GM19025 (cell line): ENCODE data around the gene WFIKKN1.

Source experiments
- ATAC-seq: cut with Tn5 transposase; IDR thresholded peaks from one replicate; pipeline ENCODE4 v1.9.1; 2021; ENCODE audit warnings: mild to moderate bottlenecking, low read depth, moderate library complexity; ENCODE audit not compliant: unreplicated experiment

Gene WFIKKN1

DNA sequence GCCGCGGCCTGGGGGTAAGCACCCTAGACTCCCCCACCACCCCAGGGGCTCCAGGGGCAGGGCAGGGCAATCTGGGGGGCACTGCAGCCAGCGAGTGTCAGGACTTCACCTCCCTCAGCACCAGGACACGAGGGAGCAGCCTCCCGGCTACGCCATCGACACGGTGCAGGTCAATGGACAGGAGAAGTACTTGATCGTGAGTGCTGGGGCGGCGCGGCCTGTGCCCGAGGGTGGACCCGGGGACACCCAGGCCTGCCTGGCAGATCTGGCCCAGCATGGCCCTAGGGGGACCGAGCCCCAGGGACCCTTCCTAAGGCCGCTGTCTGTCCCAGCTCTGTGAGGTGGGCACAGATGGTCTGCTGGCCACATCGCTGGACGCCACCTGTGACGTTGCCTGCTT, 41.6 kb downstream of the WFIKKN1 start:
- no peak for ATAC-seq

DNA sequence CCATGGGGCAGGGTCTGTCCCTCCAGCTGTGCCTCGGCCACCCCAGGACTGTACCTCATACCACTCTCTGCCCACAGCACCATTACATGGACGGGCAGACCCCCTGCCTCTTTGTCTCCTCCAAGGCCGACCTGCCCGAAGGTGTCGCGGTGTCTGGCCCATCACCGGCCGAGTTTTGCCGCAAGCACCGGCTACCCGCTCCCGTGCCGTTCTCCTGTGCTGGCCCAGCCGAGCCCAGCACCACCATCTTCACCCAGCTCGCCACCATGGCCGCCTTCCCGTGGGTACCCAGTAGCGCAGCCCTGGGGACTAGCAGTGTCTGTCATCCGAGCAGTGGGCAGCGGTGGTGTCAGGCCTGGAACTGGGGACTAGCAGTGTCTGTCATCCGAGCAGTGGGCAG, 42.1 kb downstream of the WFIKKN1 start:
- no peak for ATAC-seq

DNA sequence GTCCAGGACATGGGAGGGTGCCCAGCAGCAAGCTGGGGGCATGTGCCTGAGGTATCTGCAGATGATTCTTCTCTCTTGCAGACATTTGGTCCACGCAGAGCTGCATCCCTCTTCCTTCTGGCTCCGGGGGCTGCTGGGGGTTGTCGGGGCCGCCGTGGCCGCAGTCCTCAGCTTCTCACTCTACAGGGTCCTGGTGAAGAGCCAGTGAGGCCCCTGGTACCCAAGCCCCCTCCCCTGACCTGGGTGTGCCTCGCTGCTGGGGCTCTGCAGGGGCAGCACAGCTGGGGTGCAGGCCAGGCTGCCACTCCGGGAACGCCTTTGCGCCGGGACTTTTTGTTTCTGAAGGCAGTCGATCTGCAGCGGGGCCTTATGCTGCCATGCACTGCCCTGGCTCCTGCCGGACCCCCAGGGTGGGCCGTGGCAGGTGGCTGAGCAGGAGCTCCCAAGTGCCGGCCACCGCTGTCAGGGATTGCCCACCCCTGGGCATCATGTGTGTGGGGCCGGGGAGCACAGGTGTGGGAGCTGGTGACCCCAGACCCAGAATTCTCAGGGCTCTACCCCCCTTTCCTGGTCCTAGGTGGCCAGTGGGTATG, 42.7 kb downstream of the WFIKKN1 start:
- ATAC-seq, result no peak

DNA sequence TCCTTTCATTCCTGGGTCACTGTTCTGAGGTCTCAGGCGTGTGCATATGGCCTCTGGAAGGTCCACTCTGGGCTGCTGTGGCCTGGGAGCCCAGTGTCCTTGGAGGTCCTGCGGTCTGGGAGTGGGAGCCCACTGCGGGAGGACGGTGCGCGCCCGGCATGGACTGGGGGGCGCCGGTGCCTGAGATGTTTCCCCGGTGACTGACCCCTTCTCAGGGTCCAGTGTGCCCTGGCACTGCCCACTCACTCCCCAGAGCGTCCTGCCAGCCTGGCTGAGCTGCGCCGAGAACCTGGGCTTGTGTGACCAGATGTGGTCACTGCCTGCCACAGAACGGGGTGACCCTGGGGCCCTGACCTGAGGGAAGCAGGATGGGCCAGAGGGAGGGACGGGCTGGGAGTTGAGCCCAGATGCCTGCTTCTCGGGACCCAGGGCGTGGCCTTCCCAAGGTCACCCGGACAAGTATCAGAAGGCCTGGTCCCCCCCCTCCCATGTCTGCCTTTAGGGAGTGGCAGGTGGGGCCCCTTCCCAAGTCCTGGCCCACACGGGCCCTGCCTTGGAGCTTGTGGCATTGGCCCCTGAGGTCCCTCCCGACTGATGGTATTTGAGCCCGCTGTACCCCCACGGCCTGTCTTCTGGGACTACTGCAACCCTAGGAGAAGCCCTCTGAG, 43.6 kb downstream of the WFIKKN1 start:
- ATAC-seq, result no peak

DNA sequence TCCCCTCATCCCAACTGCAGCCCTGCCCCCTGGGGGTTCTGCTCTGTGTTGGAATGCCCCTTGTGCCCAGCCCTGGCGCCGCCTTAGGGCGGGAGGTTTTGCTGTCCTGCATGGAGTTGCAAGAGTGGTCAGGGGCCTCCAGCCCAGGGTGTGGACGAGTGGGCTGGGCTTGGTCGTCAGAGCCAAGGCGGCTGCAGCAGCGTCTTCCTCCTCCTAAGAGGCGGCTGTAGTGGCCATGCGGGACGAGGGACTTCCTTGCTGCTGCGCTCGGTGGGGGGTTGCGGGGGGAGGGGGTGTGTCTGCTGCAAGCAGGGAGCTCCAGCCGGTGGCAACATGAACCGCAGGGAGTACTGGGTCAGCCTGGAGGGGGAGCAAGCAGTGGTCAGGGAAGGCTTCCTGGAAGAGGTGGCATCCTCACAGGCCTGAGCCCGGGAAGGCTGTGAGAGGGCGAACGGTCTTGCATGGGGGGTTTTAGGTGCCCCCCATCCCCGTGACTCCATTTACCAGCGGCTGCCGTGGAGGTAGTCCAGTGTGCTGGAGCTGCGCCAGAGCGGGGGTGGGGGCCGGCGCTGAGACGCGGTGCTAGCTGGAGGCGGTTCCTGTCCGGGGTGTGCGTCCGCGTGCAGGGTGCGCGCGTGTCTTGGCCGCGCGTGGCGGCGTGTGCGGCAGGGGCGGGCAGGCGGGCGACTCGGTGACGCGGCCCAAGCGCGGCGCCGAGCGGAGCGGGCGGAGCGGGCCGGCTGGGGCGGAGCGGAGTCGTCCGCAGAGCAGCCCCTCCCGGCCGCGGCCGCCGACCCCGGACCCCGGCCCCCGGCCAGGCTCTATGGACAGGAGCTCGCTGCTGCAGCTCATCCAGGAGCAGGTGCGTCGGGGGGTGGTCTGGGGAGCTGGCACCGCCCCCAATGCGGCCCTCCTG, 44.4 kb downstream of the WFIKKN1 start, which contains the start of gene RHBDL1:
Gene RHBDL1 (plus strand): TSS at position 704 of the 916 bp plus-strand sequence. CDS start 120 bp downstream, at position 824.
- no peak for ATAC-seq

DNA sequence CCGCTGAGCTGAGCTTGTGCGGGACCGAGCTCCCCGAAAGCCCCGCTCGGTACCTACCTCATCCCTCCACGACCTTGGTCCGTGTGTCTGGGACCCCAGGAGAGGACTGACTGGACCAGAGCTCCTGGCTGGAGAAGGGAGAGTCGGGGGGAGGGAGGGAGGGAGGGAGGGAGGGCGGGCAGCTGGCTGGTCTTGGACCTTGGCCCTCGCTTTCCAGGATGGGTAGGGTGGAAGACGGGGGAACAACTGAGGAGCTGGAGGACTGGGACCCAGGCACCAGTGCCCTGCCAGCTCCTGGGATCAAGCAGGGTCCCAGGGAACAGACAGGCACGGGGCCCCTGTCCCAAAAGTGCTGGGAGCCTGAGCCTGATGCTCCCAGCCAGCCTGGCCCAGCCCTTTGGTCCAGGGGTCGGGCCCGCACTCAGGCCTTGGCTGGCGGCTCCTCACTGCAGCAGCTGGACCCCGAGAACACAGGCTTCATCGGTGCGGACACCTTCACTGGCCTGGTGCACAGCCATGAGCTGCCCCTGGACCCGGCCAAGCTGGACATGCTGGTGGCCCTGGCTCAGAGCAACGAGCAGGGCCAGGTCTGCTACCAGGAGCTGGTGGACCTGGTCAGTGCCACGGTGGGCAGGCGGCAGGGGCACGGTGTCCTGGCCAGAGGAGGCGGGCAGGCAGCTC, 45.2 kb downstream of the WFIKKN1 start:
- ATAC-seq, result no peak

DNA sequence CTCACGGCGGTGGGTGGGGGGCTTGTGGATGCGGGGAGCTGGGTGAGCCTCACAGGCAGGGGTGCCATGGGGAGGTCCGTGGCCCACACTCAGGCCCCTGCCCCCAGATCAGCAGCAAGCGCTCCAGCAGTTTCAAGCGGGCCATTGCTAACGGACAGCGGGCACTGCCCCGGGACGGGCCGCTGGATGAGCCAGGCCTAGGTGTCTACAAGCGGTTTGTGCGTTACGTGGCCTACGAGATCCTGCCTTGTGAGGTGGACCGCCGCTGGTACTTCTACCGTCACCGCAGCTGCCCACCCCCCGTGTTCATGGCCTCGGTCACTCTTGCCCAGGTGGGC, 45.7 kb downstream of the WFIKKN1 start:
- ATAC-seq, result no peak

DNA sequence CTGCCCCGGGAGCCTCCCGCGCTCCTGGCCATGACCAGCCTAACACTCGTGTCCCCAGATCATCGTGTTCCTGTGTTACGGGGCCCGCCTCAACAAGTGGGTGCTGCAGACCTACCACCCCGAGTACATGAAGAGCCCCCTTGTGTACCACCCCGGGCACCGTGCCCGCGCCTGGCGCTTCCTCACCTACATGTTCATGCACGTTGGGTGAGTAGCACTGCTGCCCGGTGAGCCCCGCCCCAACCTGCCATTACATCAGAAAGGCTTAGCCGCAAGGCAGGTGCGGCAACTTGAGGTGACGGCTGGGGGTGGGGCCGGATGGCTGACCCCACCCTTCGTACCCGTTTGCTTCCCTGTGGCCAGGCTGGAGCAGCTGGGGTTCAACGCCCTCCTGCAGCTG, 46.1 kb downstream of the WFIKKN1 start:
- ATAC-seq, result no peak

DNA sequence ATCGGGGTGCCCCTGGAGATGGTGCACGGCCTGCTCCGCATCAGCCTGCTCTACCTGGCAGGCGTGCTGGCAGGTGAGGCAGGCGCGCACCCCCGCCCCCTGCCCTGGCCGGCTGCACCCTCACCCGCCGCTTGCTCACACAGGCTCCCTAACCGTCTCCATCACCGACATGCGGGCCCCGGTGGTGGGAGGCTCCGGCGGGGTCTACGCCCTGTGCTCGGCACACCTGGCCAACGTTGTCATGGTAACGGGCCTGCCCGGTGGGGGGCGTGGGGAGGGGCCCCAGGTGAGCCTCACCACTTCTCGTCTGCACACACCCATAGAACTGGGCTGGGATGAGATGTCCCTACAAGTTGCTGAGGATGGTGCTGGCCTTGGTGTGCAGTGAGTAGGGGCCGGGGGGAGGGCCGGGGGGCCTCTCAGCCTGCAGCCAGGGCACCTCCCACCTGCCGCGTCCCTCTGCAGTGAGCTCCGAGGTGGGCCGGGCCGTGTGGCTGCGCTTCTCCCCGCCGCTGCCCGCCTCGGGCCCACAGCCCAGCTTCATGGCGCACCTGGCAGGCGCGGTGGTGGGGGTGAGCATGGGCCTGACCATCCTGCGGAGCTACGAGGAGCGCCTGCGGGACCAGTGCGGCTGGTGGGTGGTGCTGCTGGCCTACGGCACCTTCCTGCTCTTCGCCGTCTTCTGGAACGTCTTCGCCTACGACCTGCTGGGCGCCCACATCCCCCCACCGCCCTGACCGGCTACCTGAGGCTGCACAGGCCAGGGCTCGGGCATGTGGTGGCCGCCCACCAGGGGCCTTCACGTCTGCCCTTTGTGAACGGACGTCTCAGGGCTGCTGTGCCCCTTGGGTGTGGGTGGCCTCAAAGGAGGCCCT, 46.8 kb downstream of the WFIKKN1 start:
- ATAC-seq, result no peak

DNA sequence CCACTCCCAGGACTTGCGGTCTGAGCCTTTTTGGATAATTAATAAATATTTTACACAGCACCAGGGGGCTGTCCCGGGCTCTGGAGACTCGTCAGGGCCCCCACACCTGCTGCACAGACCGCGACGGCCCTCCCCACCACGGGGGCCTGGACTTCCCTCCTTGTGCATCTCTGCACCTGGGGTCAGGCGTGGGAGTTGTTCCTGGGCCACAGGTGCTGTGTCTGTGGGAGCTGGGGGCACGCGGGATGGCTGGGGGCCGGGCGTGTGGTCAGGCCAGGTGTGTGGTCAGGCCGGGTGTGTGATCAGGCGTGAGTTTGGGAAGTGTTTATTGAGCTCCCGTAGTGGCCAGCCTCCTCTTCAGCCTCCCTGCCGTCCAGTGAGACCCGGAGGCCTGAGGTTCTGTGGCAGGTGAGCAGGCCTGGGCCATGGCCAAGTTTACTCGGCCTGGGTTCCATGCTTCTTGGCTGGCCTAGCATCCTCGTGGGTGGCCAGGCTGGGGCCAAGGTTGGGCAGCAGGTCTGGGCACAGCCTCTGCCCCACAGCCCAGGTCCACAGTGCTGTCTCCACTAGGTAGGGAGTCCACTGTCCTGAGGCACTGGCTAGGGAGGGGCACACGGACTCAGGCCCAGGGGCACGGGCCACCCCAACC, 47.5 kb downstream of the WFIKKN1 start:
- ATAC-seq, result no peak

DNA sequence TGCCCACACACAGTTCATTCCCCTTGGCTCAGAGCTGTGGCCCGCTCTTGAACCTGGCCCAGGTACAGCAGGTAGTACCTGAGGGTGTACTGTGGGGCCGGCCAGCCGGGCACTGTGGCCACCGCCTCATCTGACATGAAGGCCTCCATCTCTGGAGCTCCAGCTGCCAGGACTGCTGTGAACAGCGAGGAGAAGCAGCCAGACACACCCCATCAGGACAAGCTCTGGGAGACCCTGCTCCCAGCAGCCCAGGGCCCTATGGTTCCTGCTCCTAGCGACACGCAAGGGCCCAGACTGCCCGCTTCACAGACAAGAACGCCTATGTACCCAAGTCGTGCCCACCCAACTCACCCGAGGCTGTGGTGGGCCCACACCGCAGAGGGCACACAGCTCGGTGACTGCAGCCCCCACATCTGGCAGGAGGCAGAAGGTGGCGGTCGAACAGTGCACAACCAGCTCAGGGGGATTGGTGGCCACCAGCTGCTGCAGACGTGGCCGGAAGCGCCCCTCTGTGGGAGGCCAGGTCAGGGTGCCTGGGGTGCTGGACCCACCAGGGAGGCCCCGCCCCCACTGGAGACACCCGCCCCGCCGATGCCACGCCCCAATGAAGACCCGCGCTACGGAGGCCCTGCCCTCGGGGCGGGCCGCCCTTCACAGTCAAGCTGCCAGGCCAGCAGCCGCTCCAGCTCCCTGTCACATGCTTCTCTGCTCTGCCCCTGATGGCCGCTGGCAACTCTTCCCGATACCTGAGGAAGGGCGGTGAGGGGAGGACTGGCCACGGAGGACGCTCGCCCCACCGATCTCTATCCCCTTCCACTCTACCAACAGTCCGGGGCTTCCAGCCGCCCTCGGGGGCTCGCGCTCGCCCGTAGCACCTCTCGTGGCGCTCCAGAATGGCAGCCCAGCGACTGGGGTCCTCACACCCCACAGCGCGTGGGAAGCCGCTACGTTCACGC, 48.4 kb downstream of the WFIKKN1 start:
- no peak for ATAC-seq

DNA sequence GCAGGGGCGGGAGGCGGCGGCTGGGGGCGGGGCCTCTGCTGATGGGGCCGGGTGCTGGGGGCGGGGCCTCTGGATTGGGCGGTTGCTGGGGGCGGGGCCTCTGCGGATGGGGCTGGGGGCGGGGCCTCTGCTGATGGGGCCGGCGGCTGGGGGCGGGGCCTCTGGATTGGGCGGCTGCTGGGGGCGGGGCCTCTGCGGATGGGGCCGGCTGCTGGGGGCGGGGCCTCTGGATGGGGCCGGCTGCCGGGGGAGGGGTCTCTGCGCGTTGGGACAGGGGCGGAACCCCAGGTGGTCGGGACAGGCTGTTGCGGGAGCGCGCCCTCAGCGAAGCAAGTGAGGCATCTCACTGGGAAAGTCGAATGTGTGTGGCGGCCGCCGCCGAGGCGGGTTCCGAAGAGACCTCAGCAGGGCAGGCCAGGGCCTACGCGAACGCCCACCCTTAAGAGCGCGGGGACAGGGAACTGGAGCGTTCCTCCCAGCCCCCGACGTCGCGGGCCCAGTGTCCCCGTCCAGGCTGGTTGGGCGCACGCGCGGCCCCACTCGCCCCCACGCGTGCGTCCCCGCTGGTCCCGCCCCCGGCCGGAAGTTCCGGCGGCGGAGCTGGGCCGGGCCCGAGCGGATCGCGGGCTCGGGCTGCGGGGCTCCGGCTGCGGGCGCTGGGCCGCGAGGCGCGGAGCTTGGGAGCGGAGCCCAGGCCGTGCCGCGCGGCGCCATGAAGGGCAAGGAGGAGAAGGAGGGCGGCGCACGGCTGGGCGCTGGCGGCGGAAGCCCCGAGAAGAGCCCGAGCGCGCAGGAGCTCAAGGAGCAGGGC, 49.2 kb downstream of the WFIKKN1 start, which contains the start of gene STUB1:
Gene STUB1 (plus strand): TSS at position 597 of the 811 bp plus-strand sequence. CDS start 116 bp downstream, at position 713.
- peak; percentile 50 for ATAC-seq

DNA sequence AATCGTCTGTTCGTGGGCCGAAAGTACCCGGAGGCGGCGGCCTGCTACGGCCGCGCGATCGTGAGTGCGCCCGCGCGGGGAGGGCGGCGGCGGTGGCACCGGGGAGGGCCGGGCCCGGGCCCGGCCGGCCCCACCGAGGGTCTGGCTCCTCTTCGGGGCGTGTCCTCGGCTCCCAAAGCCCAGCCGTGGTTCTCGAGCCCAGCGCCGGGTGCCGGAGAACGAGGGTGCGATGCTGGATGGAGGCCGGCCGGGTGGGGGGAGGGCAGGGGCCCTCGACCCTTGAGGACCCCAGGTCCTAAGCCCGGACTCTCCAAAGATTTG, 49.8 kb downstream of the WFIKKN1 start:
- no peak for ATAC-seq

DNA sequence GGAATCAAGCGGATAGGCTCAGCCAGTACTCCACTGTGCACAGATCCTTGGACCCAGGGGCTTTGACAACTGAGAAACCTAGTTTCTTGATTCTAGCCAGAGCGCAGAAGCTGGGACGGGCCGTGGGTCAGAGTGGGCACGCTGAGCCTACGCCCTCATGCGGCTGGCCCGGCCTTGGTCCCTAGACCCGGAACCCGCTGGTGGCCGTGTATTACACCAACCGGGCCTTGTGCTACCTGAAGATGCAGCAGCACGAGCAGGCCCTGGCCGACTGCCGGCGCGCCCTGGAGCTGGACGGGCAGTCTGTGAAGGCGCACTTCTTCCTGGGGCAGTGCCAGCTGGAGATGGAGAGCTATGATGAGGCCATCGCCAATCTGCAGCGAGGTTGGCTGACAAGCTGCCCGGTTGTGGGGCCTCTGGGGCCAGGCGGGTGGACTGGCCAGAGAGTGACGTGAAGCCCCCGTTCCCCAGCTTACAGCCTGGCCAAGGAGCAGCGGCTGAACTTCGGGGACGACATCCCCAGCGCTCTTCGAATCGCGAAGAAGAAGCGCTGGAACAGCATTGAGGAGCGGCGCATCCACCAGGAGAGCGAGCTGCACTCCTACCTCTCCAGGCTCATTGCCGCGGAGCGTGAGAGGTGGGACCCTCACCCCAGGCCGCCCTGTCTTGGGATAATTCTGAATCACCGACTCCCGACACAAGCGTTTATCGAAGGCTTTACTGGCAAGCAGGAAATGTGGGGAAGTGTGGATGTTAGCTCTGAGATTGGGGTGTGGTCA, 50.4 kb downstream of the WFIKKN1 start:
- no peak for ATAC-seq

DNA sequence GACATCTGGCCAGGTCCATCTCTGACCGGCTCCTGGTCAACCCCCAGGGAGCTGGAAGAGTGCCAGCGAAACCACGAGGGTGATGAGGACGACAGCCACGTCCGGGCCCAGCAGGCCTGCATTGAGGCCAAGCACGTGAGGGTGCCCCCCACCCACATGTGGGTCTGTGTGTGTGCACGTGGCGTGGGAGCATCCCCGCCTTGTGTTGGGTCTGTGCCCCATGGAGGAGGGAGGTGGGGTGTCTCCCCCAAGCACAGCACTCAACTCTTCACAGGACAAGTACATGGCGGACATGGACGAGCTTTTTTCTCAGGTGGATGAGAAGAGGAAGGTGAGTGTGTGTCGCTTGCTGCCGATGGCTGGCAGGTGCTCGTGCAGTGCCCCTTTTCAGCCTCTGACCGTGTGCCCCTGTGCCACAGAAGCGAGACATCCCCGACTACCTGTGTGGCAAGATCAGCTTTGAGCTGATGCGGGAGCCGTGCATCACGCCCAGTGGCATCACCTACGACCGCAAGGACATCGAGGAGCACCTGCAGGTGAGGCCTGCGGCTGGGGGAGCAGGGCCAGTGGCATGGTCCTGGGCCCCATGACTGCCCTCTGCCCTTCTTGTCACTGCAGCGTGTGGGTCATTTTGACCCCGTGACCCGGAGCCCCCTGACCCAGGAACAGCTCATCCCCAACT, 51.1 kb downstream of the WFIKKN1 start:
- ATAC-seq, result no peak
